SKM-1 treated with dmso at 0.1 percent for 144 hours (cell line): ENCODE results near the gene DIAPH3.

ENCODE experiments used
- DNase-seq: peaks from one replicate; lab custom pipeline; 2025; ENCODE audit not compliant: unreplicated experiment; lab: John Stamatoyannopoulos, UW

Gene DIAPH3

GRCh38 chr13:59960683-59961082 lies 203.0 kb downstream of the DIAPH3 start:
- no peak for DNase-seq

GRCh38 chr13:59957438-59957837 lies 206.3 kb downstream of the DIAPH3 start:
- DNase-seq, result no peak

GRCh38 chr13:59954601-59955000 lies 209.1 kb downstream of the DIAPH3 start:
- peak; percentile 21 for DNase-seq

GRCh38 chr13:59951011-59951410 lies 212.7 kb downstream of the DIAPH3 start:
- no peak for DNase-seq

GRCh38 chr13:59950266-59950665 lies 213.5 kb downstream of the DIAPH3 start:
- DNase-seq, result no peak

- no peak for DNase-seq
Measured at GRCh38 chr13:59948686-59949085, 215.0 kb downstream of the DIAPH3 start.

GRCh38 chr13:59946944-59947343 lies 216.8 kb downstream of the DIAPH3 start:
- no peak for DNase-seq

- DNase-seq, result no peak
Measured at GRCh38 chr13:59931621-59932020, 232.1 kb downstream of the DIAPH3 start.

- DNase-seq, result no peak
Measured at GRCh38 chr13:59924256-59924655, 239.5 kb downstream of the DIAPH3 start.

GRCh38 chr13:59915252-59915651 lies 248.5 kb downstream of the DIAPH3 start:
- DNase-seq, result no peak

- no peak for DNase-seq
Measured at GRCh38 chr13:59914556-59914955, 249.2 kb downstream of the DIAPH3 start.

- no peak for DNase-seq
Measured at GRCh38 chr13:59906413-59907049, 257.2 kb downstream of the DIAPH3 start.

- no peak for DNase-seq
Measured at GRCh38 chr13:59901191-59901590, 262.5 kb downstream of the DIAPH3 start.

GRCh38 chr13:59898066-59898465 lies 265.7 kb downstream of the DIAPH3 start:
- DNase-seq, result no peak

- no peak for DNase-seq
Measured at GRCh38 chr13:59893266-59893665, 270.5 kb downstream of the DIAPH3 start.

GRCh38 chr13:59891053-59891452 lies 272.7 kb downstream of the DIAPH3 start:
- no peak for DNase-seq

GRCh38 chr13:59890054-59890453 lies 273.7 kb downstream of the DIAPH3 start:
- DNase-seq, result no peak

GRCh38 chr13:59888408-59888807 lies 275.3 kb downstream of the DIAPH3 start:
- DNase-seq, result no peak

- no peak for DNase-seq
Measured at GRCh38 chr13:59885076-59885475, 278.7 kb downstream of the DIAPH3 start.

GRCh38 chr13:59883885-59884284 lies 279.8 kb downstream of the DIAPH3 start:
- DNase-seq, result no peak

- no peak for DNase-seq
Measured at GRCh38 chr13:59880468-59880867, 283.3 kb downstream of the DIAPH3 start.

GRCh38 chr13:59879281-59879680 lies 284.4 kb downstream of the DIAPH3 start:
- DNase-seq, result no peak

- DNase-seq, result no peak
Measured at GRCh38 chr13:59877933-59878332, 285.8 kb downstream of the DIAPH3 start.
